Stomach (tissue), 9 donors: Measurements from ENCODE around the gene TTC3. TPM values are rescaled to one million over a fixed set of nuclear protein-coding genes. Genes with fewer than 3 reads are reported as not detected.

Experiments
- DNase-seq, 2 donors: peaks; one replicate each; pipeline versions ENCODE4 v3.0.0 to v3.0.0-alpha.2; 2013 to 2019
- H3K27ac ChIP-seq, 5 donors: fragments of 200-600 bp in 4 of 5; sonication (generic) in 4 of 5; one replicate each; pipeline ENCODE4 v1.5.1; 2013 to 2019; ENCODE audit warnings: mild to moderate bottlenecking in 1 of 5, moderate library complexity in 1 of 5
- H3K27me3 ChIP-seq, 3 donors: fragments of 200-600 bp; sonication (generic); one replicate each; pipeline ENCODE4 v1.5.1; 2017 to 2019; ENCODE audit warnings: mixed run types in 1 of 3
- H3K36me3 ChIP-seq, 4 donors: fragments of 200-600 bp; sonication (generic); 1 replicate in 3 of 4; 2 replicates in 1 of 4; pipeline ENCODE4 v1.5.1; 2016 to 2019
- H3K4me1 ChIP-seq, 4 donors: fragments of 200-600 bp; sonication (generic); one replicate each; pipeline ENCODE4 v1.5.1; 2016 to 2019
- H3K4me3 ChIP-seq, 4 donors: fragments of 200-600 bp; sonication (generic) in 3 of 4; one replicate each; pipeline ENCODE4 v1.5.1; 2016 to 2019; ENCODE audit warnings: mild to moderate bottlenecking in 1 of 4
- H3K9me3 ChIP-seq, 4 donors: fragments of 200-600 bp; sonication (generic); one replicate each; pipeline ENCODE4 v1.5.1; 2016 to 2019
- EP300 ChIP-seq: sonication (generic); formaldehyde crosslinking; IDR thresholded peaks from one replicate; pipeline ENCODE4 v1.6.1; 2017; ENCODE audit warnings: antibody characterized with exemption
- POLR2A ChIP-seq, 4 donors: fragments of 450-650 bp; IDR thresholded peaks; one replicate each; pipeline ENCODE4 v1.6.1; 2016; ENCODE audit warnings: antibody characterized with exemption in 4 of 4, control low read depth in 2 of 4, mild to moderate bottlenecking in 1 of 4, moderate library complexity in 1 of 4
- POLR2AphosphoS5 ChIP-seq, 3 donors: sonication (generic); formaldehyde crosslinking; IDR thresholded peaks; one replicate each; pipeline ENCODE4 v1.6.1; 2016; ENCODE audit warnings: antibody characterized with exemption in 3 of 3
- WGBS, 5 donors: extraction: QIAGEN DNeasy Blood & Tissue Kit in 3 of 5; methylation state at CpG; one replicate each; pipeline versions ENCODE4 v1.1.5 to v1.1.7; 2013 to 2018; 5-methylcytosine and 5-hydroxymethylcytosine counted together
- intact Hi-C: fragments of 100-400 bp; cut with DNase I; formaldehyde crosslinking; loops from one replicate; pipeline ENCODE4 v1.15.1; 2023; ENCODE audit warnings: low total_unique reads
- polyA plus RNA-seq, 3 donors: library from polyadenylated mRNA; stranded (reverse); fragments of 200-250 nt; gene quantifications; one replicate each; pipeline ENCODE4 v1.2.3, GENCODE V29; 2013
- total RNA-seq, 5 donors: library from RNA; depleted of rRNA; stranded (reverse); fragments of >200 nt; gene quantifications; one replicate each; pipeline versions ENCODE4 v1.1.0 to v1.2.3, GENCODE V29; 2014 to 2016
- TF ChIP-seq, protein P1 (sequence below), 7 experiments: fragments of 450-650 bp in 4 of 7; fragments of 200-600 bp in 3 of 7; sonication (generic) in 3 of 7; IDR thresholded peaks; one replicate each; pipeline ENCODE4 v1.5.1; 2016 to 2019; ENCODE audit warnings: antibody characterized with exemption in 7 of 7, control low read depth in 2 of 7, mild to moderate bottlenecking in 1 of 7
- donor health status: healthy with polysubstance abuse.
- donor health status: Bipolar disorder and iron deficiency.
- donor health status: healthy.

Gene TTC3
- total and polyA plus RNA-seq, 8 donors, result 17.5 to 538 (median 143) TPM

DNA sequence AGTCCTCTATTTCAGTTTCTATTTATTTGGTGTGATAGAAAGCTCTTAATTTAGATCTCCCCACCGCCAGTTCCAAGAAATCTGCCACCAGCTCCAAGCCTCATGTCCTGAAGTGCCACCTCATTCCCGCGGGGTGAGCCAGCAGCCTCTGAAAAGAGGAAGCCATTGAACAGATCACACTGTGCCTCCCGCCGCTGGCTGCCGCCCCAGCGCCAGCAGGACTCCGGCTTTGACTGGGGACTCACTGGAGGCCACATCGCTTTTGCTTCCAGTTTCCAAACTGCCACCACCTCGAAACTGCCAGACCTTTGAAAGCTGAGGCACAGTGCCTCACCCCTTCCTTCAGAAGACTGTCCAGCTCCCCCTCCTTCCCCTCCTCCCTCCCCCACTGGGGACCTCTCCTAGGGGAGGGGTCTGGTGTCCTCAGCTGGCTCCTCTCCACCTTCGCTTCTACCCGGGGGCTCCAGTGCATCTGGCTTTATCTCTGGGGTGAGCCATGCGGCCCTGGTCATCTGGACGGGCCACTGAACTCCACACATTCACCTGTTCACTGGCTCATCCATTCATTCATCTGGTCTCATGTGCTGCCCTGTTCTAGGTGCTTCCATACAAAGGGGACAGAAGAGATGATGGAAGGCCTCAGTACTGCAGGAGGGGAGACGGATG is 135.1 kb downstream of the TTC3 start:
- Histone ChIP-seq H3K27ac (peak overlapping the region in 4 of 5 donors; percentile 3 to 52 (median 38)), H3K4me1 (peaks cover 9 to 19% (median 13%) of the 10 kb centered on the region in 4 donors), H3K27me3 (no peaks in the 10 kb centered on the region), H3K36me3 (peaks cover 0 to 8% (median 4%) of the 10 kb centered on the region in 4 donors), H3K4me3 (peak overlapping the region in 1 of 4 donors; percentile 22), H3K9me3 (no peaks in the 10 kb centered on the region)
- TF ChIP-seq POLR2A (IDR thresholded peaks at IDR 0.05) (no peak), POLR2AphosphoS5 (IDR thresholded peaks at IDR 0.05) (peak in 1 of 3 donors; percentile 29)
- DNase-seq, result peak; percentile 62 to 65
- intact Hi-C loops, result no loop called here
- 17 to 41% (median 34%) methylated on average over 15 of the region's 15 CpGs for WGBS, 5 donors

DNA sequence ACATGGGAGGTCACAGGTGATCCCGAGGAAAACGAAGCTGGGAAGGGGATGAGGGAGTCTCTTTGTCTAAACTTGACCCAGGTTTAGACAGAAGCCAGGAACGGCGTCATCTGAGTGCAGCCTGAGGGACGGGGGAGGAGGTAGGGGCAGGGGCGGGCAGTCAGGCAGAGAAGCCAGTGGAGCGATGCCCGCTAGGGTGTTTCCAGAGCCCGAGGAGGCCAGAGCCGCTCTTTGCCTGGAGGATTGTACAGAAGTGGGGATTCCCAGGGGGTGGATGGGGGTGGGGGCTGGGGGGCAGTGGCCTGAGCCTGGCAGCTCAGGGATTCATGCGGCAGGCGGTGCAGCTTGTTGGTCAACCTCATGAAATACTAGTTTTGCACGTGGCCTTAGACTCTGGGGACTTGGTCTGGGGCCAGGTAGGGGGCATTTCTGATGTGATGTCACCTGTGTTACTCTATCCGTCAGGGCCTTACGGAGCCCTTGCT is 135.7 kb downstream of the TTC3 start:
- WGBS, 5 donors, result 74 to 88% (median 86%) methylated on average over 15 of the region's 15 CpGs
- H3K27ac ChIP-seq, result no peak overlapping the region
- no peak overlapping the region for H3K4me3 ChIP-seq
- no peaks in the 10 kb centered on the region for H3K9me3 ChIP-seq
- DNase-seq, result peak in 1 of 2 donors; percentile 30
- TF ChIP-seq, protein P1, sequence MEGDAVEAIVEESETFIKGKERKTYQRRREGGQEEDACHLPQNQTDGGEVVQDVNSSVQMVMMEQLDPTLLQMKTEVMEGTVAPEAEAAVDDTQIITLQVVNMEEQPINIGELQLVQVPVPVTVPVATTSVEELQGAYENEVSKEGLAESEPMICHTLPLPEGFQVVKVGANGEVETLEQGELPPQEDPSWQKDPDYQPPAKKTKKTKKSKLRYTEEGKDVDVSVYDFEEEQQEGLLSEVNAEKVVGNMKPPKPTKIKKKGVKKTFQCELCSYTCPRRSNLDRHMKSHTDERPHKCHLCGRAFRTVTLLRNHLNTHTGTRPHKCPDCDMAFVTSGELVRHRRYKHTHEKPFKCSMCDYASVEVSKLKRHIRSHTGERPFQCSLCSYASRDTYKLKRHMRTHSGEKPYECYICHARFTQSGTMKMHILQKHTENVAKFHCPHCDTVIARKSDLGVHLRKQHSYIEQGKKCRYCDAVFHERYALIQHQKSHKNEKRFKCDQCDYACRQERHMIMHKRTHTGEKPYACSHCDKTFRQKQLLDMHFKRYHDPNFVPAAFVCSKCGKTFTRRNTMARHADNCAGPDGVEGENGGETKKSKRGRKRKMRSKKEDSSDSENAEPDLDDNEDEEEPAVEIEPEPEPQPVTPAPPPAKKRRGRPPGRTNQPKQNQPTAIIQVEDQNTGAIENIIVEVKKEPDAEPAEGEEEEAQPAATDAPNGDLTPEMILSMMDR (IDR thresholded peaks at IDR 0.05), result no peak
- TF ChIP-seq POLR2AphosphoS5 (IDR thresholded peaks at IDR 0.05), result no peak
- TF ChIP-seq POLR2A (IDR thresholded peaks at IDR 0.05), result no peak
- TF ChIP-seq EP300, result no peak
- H3K4me1 ChIP-seq, result peaks cover 9 to 19% (median 13%) of the 10 kb centered on the region in 4 donors
- no peaks in the 10 kb centered on the region for H3K27me3 ChIP-seq
- H3K36me3 ChIP-seq, result peaks cover 0 to 2% (median 0%) of the 10 kb centered on the region in 4 donors
- intact Hi-C loops, result no loop called here

- Histone ChIP-seq H3K27ac (no peak overlapping the region), H3K36me3 (no peaks in the 10 kb centered on the region), H3K4me1 (peaks cover 9 to 19% (median 13%) of the 10 kb centered on the region in 4 donors), H3K4me3 (no peak overlapping the region), H3K27me3 (no peaks in the 10 kb centered on the region), H3K9me3 (no peaks in the 10 kb centered on the region)
- 80 to 97% (median 91%) methylated on average over 7 of the region's 7 CpGs for WGBS, 5 donors
- no peak for TF ChIP-seq POLR2A (IDR thresholded peaks at IDR 0.05)
- TF ChIP-seq POLR2AphosphoS5 (IDR thresholded peaks at IDR 0.05), result no peak
- no peak for TF ChIP-seq EP300
- TF ChIP-seq, protein P1 (IDR thresholded peaks at IDR 0.05), result no peak
- DNase-seq, result no peak
- intact Hi-C loops, result no loop called here
These were observed 137.1 kb downstream of the TTC3 start for GRCh38 chr21:37210130-37210529.

DNA sequence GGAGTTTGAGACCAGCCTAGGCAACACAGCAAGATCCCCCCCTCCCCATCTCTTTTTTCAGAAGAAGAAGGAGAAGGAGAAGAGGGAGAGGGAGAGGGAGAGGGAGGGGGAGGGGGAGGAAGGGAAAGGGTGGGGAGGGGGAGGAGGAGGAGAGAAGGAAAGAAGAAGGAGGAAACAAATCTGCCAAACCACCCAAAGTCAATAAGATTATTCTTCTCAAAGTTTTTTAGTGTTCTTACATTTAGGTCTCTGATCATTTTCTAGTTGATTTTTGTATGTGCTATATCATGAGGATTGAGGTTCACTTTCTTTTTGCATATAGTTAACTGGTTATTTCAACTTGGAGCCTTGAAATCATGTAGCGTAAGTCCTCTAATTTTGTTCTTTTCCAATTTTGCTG is 137.7 kb downstream of the TTC3 start:
- WGBS, 5 donors, result 87 to 100% (median 98%) methylated on average over 1 of the region's 1 CpG
- Histone ChIP-seq H3K36me3 (no peaks in the 10 kb centered on the region), H3K9me3 (no peaks in the 10 kb centered on the region), H3K27me3 (no peaks in the 10 kb centered on the region), H3K4me1 (peaks cover 9 to 19% (median 13%) of the 10 kb centered on the region in 4 donors), H3K27ac (no peak overlapping the region), H3K4me3 (no peak overlapping the region)
- no peak for DNase-seq
- TF ChIP-seq, protein P1 (IDR thresholded peaks at IDR 0.05), result no peak
- TF ChIP-seq POLR2AphosphoS5 (IDR thresholded peaks at IDR 0.05) (no peak), EP300 (no peak), POLR2A (IDR thresholded peaks at IDR 0.05) (no peak)
- intact Hi-C loops, result no loop called here

- TF ChIP-seq POLR2AphosphoS5 (IDR thresholded peaks at IDR 0.05), result no peak
- TF ChIP-seq POLR2A (IDR thresholded peaks at IDR 0.05), result no peak
- TF ChIP-seq EP300, result no peak
- TF ChIP-seq, protein P1 (IDR thresholded peaks at IDR 0.05), result no peak
- WGBS, 5 donors, result 90 to 93% (median 93%) methylated on average over 9 of the region's 9 CpGs
- no peaks in the 10 kb centered on the region for H3K27me3 ChIP-seq
- no peaks in the 10 kb centered on the region for H3K9me3 ChIP-seq
- H3K27ac ChIP-seq, result no peak overlapping the region
- H3K4me1 ChIP-seq, result peaks cover 0 to 3% (median 2%) of the 10 kb centered on the region in 4 donors
- no peak for DNase-seq
- intact Hi-C loops, result no loop called here
- no peak overlapping the region for H3K4me3 ChIP-seq
- no peaks in the 10 kb centered on the region for H3K36me3 ChIP-seq
These were observed 141.9 kb downstream of the TTC3 start for GRCh38 chr21:37214952-37215351.
